Measurements from ENCODE around the gene FARP2. TPM values are rescaled to one million over a fixed set of nuclear protein-coding genes. Genes with fewer than 3 reads are reported as not detected.

The FARP2 gene
- total RNA-seq, 1 experiment from 2014 or later: 29.9 TPM

DNA sequence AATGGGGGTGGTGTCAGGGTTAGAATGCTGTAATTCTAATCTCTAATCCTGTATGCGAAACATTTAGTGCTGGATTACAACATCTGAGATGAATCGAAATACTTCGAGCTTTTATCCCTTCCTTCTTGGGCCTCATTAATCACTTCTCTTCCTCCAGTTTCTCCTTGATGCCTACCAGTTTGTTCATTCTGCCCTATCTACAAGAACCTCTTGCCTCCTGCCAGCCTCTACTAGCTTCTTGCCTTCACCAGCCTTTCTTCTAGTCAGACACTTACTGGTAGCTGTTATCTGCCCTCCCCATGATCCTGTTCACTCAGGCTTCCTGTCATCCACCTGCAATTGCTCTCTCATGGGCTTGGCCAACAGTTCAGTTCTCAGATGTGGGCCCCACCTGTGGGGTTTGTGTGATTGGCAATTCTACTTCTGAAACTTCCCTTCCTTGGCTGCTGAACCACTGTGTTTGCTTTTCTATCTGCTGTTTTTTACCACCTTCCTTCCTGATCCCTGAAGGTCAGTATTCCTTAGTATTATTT lies 15.4 kb upstream of the FARP2 start:
- Histone ChIP-seq H2AFZ (ENCODE audit: low read length) (no peak overlapping the region), H3F3A (ENCODE audit: low read length, unreplicated experiment) (no peaks in the 10 kb centered on the region), H3K9me3 (ENCODE audit: low read length) (no peaks in the 10 kb centered on the region), H3K9ac (ENCODE audit: low read length) (no peak overlapping the region), H3K4me3 (ENCODE audit: low read length) (no peak overlapping the region), H3K79me2 (ENCODE audit: low read length) (no peaks in the 10 kb centered on the region), H3K4me2 (ENCODE audit: low read length) (no peak overlapping the region), H3K9me2 (replicated peaks; ENCODE audit: low read length) (no peaks in the 10 kb centered on the region), H3K4me1 (ENCODE audit: insufficient read depth, low read length) (no peaks in the 10 kb centered on the region), H3K27ac (ENCODE audit: low read length) (no peak overlapping the region), H4K20me1 (ENCODE audit: low read length) (0 out of 2 replicates have a peak, but pooled peaks cover 11% of the 10 kb centered on the region), H3K27me3 (ENCODE audit: low read length) (no peaks in the 10 kb centered on the region), H3K36me3 (ENCODE audit: low read depth, low read length) (peaks cover 56% of the 10 kb centered on the region)
- intact Hi-C loops (cut with micrococcal nuclease): no loop called here
- DNase-seq: no peak
- no peak for ATAC-seq
- BruUV-seq (replicated peaks): no TSS peak
- ChIA-PET CTCF (interaction anchor here (0.6 kb wide), 1 partner anchor 44 kb away, joined by 3 read pairs; no protein-coding TSS in a partner anchor), POLR2A (ENCODE audit: unreplicated experiment) (no interaction called here)
- TF ChIP-seq, protein P1, sequence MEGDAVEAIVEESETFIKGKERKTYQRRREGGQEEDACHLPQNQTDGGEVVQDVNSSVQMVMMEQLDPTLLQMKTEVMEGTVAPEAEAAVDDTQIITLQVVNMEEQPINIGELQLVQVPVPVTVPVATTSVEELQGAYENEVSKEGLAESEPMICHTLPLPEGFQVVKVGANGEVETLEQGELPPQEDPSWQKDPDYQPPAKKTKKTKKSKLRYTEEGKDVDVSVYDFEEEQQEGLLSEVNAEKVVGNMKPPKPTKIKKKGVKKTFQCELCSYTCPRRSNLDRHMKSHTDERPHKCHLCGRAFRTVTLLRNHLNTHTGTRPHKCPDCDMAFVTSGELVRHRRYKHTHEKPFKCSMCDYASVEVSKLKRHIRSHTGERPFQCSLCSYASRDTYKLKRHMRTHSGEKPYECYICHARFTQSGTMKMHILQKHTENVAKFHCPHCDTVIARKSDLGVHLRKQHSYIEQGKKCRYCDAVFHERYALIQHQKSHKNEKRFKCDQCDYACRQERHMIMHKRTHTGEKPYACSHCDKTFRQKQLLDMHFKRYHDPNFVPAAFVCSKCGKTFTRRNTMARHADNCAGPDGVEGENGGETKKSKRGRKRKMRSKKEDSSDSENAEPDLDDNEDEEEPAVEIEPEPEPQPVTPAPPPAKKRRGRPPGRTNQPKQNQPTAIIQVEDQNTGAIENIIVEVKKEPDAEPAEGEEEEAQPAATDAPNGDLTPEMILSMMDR (conservative IDR thresholded peaks at IDR 0.05; ENCODE audit: low read depth, low read length): no peak

DNA sequence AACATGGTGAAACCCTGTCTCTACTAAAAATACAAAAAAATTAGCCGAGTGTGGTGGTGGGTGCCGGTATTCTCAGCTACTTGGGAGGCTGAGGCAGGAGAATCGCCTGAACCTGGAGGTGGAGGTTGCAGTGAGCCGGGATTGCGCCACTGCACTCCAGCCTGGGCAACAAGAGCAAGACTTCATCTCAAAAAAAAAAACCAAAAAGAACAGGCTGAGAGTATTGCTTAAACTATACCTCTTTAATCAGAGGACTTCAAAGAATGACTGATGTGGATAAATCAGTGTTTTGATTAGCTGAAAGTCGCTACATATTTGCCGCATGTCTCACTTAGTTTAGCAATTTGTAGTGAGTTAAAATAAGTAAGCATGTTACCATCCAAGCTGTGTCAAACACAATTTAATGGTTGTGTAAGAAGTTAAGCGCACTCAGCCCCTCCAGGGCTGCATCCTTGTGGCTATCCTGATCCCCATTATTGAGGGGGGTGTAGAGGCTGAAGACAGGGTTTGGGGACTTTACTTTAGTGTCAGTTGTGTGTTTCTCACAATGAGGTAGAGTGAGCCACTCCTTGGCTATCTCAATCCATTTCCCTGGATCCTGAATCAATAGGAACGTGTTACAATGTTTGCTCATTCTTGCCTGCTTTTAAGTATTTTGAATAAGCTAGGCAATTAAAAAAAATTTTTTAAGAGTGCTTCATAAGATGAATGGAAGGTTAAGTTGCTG lies 11.0 kb upstream of the FARP2 start:
- BruUV-seq (replicated peaks): no TSS peak
- POLR2A ChIA-PET (ENCODE audit: unreplicated experiment): no interaction called here
- TF ChIP-seq EZH2phosphoT487 (IDR thresholded peaks at IDR 0.05; ENCODE audit: borderline replicate concordance, low read length) (no peak), EZH2 (IDR thresholded peaks at IDR 0.05; ENCODE audit: low read length, unreplicated experiment) (no peak)
- TF ChIP-seq, protein P1 (conservative IDR thresholded peaks at IDR 0.05; ENCODE audit: low read depth, low read length): no peak
- peaks cover 54% of the 10 kb centered on the region for H3K36me3 ChIP-seq (ENCODE audit: low read depth, low read length)
- H3K4me3 ChIP-seq (ENCODE audit: low read length): no peak overlapping the region
- no peaks in the 10 kb centered on the region for H3F3A ChIP-seq (ENCODE audit: low read length, unreplicated experiment)
- no peaks in the 10 kb centered on the region for H3K9me3 ChIP-seq (ENCODE audit: low read length)
- DNase-seq (no peak), ATAC-seq (no peak)
- no peak overlapping the region for H3K9ac ChIP-seq (ENCODE audit: low read length)
- no peaks in the 10 kb centered on the region for H3K9me2 ChIP-seq (replicated peaks; ENCODE audit: low read length)
- intact Hi-C loops (cut with micrococcal nuclease): no loop called here
- no peaks in the 10 kb centered on the region for H3K79me2 ChIP-seq (ENCODE audit: low read length)
- H3K27ac ChIP-seq (ENCODE audit: low read length): no peak overlapping the region
- H4K20me1 ChIP-seq (ENCODE audit: low read length): 0 out of 2 replicates have a peak, but pooled peaks cover 7% of the 10 kb centered on the region
- H3K4me1 ChIP-seq (ENCODE audit: insufficient read depth, low read length): no peaks in the 10 kb centered on the region
- no peak overlapping the region for H3K4me2 ChIP-seq (ENCODE audit: low read length)
- CTCF ChIA-PET: no interaction called here
- no peaks in the 10 kb centered on the region for H3K27me3 ChIP-seq (ENCODE audit: low read length)
- no peak overlapping the region for H2AFZ ChIP-seq (ENCODE audit: low read length)

DNA sequence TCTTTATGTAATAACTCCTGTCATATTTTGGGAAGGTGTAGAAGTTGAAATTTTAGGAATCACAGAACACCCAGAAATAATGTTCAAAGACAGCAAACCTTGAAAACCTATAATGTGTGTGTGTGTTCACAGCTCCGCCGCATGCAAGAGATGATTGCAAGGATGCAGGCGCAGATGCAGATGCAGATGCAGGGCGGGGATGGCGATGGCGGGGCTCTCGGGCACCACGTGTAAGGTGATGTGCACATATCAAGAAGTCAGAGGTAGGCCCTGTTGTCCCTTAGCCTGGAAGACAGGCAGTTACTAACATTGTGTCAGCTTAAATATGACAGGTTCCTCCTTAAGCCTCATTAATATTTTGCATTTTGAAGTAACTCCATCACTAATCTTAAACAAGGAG lies 6.1 kb upstream of the FARP2 start:
- no peaks in the 10 kb centered on the region for H3F3A ChIP-seq (ENCODE audit: low read length, unreplicated experiment)
- no peaks in the 10 kb centered on the region for H3K9me3 ChIP-seq (ENCODE audit: low read length)
- intact Hi-C loops (cut with micrococcal nuclease): no loop called here
- no peak overlapping the region for H3K27ac ChIP-seq (ENCODE audit: low read length)
- no peak overlapping the region for H3K9ac ChIP-seq (ENCODE audit: low read length)
- no peak overlapping the region for H3K4me2 ChIP-seq (ENCODE audit: low read length)
- H3K27me3 ChIP-seq (ENCODE audit: low read length): no peaks in the 10 kb centered on the region
- H3K4me1 ChIP-seq (ENCODE audit: insufficient read depth, low read length): peaks cover 5% of the 10 kb centered on the region
- CTCF ChIA-PET: interaction anchor here (0.6 kb wide), 1 partner anchor 108 kb away, joined by 3 read pairs; no protein-coding TSS in a partner anchor
- POLR2A ChIA-PET (ENCODE audit: unreplicated experiment): no interaction called here
- no peaks in the 10 kb centered on the region for H3K9me2 ChIP-seq (replicated peaks; ENCODE audit: low read length)
- H2AFZ ChIP-seq (ENCODE audit: low read length): no peak overlapping the region
- peaks cover 69% of the 10 kb centered on the region for H3K36me3 ChIP-seq (ENCODE audit: low read depth, low read length)
- no peak overlapping the region for H3K4me3 ChIP-seq (ENCODE audit: low read length)
- H3K79me2 ChIP-seq (ENCODE audit: low read length): no peaks in the 10 kb centered on the region
- ATAC-seq: no peak
- H4K20me1 ChIP-seq (ENCODE audit: low read length): no peaks in the 10 kb centered on the region
- TF ChIP-seq EZH2phosphoT487 (IDR thresholded peaks at IDR 0.05; ENCODE audit: borderline replicate concordance, low read length) (no peak), EZH2 (IDR thresholded peaks at IDR 0.05; ENCODE audit: low read length, unreplicated experiment) (no peak)
- TF ChIP-seq, protein P1 (conservative IDR thresholded peaks at IDR 0.05; ENCODE audit: low read depth, low read length): no peak
- no peak for DNase-seq
- BruUV-seq (replicated peaks): no TSS peak

Measured in PC-3 (cell line).